Measurements from ENCODE around the gene TRIM74. TPM values are rescaled to one million over a fixed set of nuclear protein-coding genes. Genes with fewer than 3 reads are reported as not detected.
"Not testable (repeated sequence)": the region's sequence is repeated elsewhere in the genome, so short reads cannot be mapped to it uniquely, and the experiment has no call there.

TRIM74 gene
- total and polyA plus RNA-seq, 7 donors, result 0.06 to 0.36 (median 0.20) TPM; not detected in 3

DNA sequence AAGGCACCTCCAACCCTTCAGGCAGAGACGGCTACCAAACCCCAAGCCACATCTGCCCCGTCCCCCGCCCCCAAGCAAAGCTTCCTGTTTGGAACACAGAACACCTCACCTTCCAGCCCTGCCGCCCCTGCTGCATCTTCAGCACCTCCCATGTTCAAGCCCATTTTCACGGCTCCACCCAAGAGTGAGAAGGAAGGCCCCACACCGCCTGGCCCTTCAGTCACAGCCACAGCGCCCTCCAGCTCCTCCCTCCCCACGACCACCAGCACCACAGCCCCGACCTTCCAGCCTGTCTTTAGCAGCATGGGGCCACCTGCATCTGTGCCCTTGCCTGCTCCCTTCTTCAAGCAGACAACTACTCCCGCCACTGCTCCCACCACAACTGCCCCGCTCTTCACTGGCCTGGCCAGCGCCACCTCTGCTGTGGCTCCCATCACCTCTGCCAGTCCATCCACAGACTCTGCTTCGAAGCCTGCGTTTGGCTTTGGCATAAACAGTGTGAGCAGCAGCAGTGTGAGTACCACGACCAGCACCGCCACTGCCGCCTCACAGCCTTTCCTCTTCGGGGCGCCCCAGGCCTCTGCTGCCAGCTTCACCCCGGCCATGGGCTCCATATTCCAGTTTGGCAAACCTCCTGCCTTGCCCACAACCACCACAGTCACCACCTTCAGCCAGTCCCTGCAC, 27.1 kb downstream of the TRIM74 start:
- 74 to 88% (median 81%) methylated on average over 6 of the region's 20 CpGs for WGBS, 3 donors
- H3K36me3 ChIP-seq (ENCODE audit: insufficient read depth in 1 of 2, low read depth in 1 of 2), result peaks cover 0 to 31% of the 10 kb centered on the region in 2 donors
- H3K9me3 ChIP-seq; ATAC-seq; DNase-seq; H3K27ac ChIP-seq; H3K4me1 ChIP-seq; H3K27me3 ChIP-seq (ENCODE audit: insufficient read depth in 3 of 3, low read length in 2 of 3); H3K4me3 ChIP-seq; intact Hi-C loops (cut with DNase I): not testable (repeated sequence)

DNA sequence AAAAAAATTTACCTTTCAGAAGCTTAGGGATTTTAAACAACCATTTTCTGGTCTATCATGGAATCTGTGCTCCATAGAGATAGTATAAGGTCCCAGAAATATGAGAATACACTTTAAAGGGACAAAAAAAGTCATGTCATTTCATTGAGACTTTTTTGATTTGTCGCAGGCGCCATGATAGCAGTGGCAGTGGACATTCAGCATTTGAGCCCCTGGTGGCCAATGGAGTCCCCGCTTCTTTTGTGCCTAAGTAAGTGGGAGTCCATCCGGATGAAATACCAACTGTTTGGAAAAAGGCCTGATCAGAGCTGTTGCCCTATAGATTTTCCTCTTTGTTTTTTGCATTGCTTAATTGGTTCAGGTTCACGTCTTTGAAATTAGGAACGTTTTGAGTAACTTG, 41.0 kb downstream of the TRIM74 start:
- H3K27me3 ChIP-seq (ENCODE audit: insufficient read depth in 3 of 3, low read length in 2 of 3); H3K9me3 ChIP-seq; DNase-seq; H3K27ac ChIP-seq; H3K4me1 ChIP-seq; H3K4me3 ChIP-seq; ATAC-seq: not testable (repeated sequence)
- WGBS, 3 donors, result 87 to 92% (median 89%) methylated on average over 6 of the region's 6 CpGs
- intact Hi-C loops (cut with DNase I), result loop anchor here in 1 of 2 donors (5.0 kb wide), 1 partner anchor 96 kb away; no protein-coding TSS in a partner anchor
- peaks cover 17 to 61% of the 10 kb centered on the region in 2 donors for H3K36me3 ChIP-seq (ENCODE audit: insufficient read depth in 1 of 2, low read depth in 1 of 2)

- not testable (repeated sequence) for H3K27ac ChIP-seq; H3K4me3 ChIP-seq; DNase-seq; H3K9me3 ChIP-seq; ATAC-seq; H3K27me3 ChIP-seq (ENCODE audit: insufficient read depth in 3 of 3, low read length in 2 of 3); H3K4me1 ChIP-seq
- H3K36me3 ChIP-seq (ENCODE audit: insufficient read depth in 1 of 2, low read depth in 1 of 2), result peaks cover 17 to 58% of the 10 kb centered on the region in 2 donors
- WGBS, 3 donors, result 95 to 98% (median 95%) methylated on average over 6 of the region's 6 CpGs
- intact Hi-C loops (cut with DNase I), result loop anchor here in 1 of 2 donors (5.0 kb wide), 1 partner anchor 95 kb away; no protein-coding TSS in a partner anchor
Measured at GRCh38 chr7:72927791-72928190, 41.5 kb downstream of the TRIM74 start.

GRCh38 chr7:72925546-72926120, 43.6 kb downstream of the TRIM74 start:
- H3K9me3 ChIP-seq, result no peaks in the 10 kb centered on the region
- H3K27me3 ChIP-seq (ENCODE audit: insufficient read depth in 3 of 3, low read length in 2 of 3), result no peaks in the 10 kb centered on the region
- intact Hi-C loops (cut with DNase I), result loop anchor here in 1 of 2 donors (5.0 kb wide), 1 partner anchor 93 kb away; no protein-coding TSS in a partner anchor
- no peak for DNase-seq
- H3K4me3 ChIP-seq, result peak overlapping the region; percentile 91
- peaks cover 9% of the 10 kb centered on the region for H3K4me1 ChIP-seq
- H3K27ac ChIP-seq, result peak overlapping the region; percentile 90
- TF ChIP-seq, protein P1, sequence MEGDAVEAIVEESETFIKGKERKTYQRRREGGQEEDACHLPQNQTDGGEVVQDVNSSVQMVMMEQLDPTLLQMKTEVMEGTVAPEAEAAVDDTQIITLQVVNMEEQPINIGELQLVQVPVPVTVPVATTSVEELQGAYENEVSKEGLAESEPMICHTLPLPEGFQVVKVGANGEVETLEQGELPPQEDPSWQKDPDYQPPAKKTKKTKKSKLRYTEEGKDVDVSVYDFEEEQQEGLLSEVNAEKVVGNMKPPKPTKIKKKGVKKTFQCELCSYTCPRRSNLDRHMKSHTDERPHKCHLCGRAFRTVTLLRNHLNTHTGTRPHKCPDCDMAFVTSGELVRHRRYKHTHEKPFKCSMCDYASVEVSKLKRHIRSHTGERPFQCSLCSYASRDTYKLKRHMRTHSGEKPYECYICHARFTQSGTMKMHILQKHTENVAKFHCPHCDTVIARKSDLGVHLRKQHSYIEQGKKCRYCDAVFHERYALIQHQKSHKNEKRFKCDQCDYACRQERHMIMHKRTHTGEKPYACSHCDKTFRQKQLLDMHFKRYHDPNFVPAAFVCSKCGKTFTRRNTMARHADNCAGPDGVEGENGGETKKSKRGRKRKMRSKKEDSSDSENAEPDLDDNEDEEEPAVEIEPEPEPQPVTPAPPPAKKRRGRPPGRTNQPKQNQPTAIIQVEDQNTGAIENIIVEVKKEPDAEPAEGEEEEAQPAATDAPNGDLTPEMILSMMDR (IDR thresholded peaks at IDR 0.05), result no peak
- 1% methylated on average over 11 to 35 of the region's 35 CpGs for WGBS, 3 donors
- ATAC-seq, result peak in 1 of 4 donors; percentile 18
- H3K36me3 ChIP-seq (ENCODE audit: insufficient read depth in 1 of 2, low read depth in 1 of 2), result peaks cover 17 to 43% of the 10 kb centered on the region in 2 donors

DNA sequence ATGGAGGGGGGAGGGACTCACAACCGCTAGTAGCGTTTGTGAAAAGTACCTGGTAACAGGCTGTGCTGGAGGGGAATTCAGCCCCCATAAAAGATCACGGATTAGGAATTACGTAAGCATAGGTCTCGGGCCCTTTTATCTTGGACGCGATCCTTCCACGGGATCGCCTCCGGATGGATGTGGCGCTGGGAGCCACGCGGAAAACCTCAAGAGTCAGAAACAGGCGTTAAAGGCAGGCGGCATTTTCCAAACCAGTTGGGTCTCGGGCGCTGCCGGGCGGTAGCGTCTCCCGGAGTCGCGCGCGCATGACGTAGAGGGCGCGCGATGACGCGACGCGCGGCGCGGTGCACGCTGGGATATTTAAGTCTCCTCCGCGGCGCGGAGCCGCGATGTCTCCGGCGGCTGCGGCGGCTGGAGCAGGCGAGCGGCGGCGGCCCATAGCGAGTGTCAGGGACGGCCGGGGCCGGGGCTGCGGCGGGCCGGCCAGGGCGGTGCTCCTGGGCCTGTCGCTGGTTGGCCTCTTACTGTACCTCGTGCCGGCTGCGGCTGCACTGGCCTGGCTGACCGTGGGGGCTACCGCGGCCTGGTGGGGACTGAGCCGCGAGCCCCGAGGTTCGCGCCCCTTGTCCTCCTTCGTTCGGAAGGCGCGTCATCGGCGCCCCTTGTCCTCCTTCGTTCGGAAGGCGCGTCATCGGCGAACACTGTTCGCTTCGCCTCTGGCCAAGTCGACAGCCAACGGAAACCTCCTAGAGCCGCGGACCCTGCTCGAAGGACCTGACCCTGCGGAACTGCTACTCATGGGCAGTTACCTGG, 44.3 kb downstream of the TRIM74 start, which contains the start of gene POM121:
Gene POM121 (plus strand): TSS at position 363 of the 813 bp plus-strand sequence. CDS start 27 bp downstream, at position 390.
- ATAC-seq, result peak; percentile 95 to 99 (median 97)
- WGBS, 3 donors, result 0% methylated on average over 67 to 91 of the region's 91 CpGs
- Histone ChIP-seq H3K27me3 (ENCODE audit: insufficient read depth in 3 of 3, low read length in 2 of 3) (no peaks in the 10 kb centered on the region), H3K27ac (peak within 1 kb of the TSS; percentile 90), H3K9me3 (no peaks in the 10 kb centered on the region), H3K4me3 (peak within 1 kb of the TSS; percentile 91), H3K4me1 (peaks cover 9% of the 10 kb centered on the region), H3K36me3 (ENCODE audit: insufficient read depth in 1 of 2, low read depth in 1 of 2) (peaks cover 17 to 36% of the 10 kb centered on the region in 2 donors)
- intact Hi-C loops (cut with DNase I), result loop anchor here in 1 of 2 donors (5.0 kb wide), 1 partner anchor 93 kb away; no protein-coding TSS in a partner anchor
- TF ChIP-seq, protein P1 (IDR thresholded peaks at IDR 0.05), result no peak
- peak; percentile 87 to 91 for DNase-seq

Data from psoas muscle (tissue), 8 donors.